Testis (tissue), 2 donors: ENCODE measurements around the gene GDPD3.

Source experiments
- CTCF ChIP-seq, 3 experiments: fragments of 450-650 bp in 2 of 3; fragments of 200-600 bp in 1 of 3; sonication (generic) in 1 of 3; IDR thresholded peaks; one replicate each; pipeline ENCODE4 v1.5.1; 2016 to 2019; ENCODE audit warnings: antibody characterized with exemption in 3 of 3, mild to moderate bottlenecking in 2 of 3, moderate library complexity in 1 of 3
- POLR2A ChIP-seq: fragments of 450-650 bp; IDR thresholded peaks from one replicate; pipeline ENCODE4 v1.6.1; 2017; ENCODE audit warnings: antibody characterized with exemption, mild to moderate bottlenecking, moderate library complexity

DNA sequence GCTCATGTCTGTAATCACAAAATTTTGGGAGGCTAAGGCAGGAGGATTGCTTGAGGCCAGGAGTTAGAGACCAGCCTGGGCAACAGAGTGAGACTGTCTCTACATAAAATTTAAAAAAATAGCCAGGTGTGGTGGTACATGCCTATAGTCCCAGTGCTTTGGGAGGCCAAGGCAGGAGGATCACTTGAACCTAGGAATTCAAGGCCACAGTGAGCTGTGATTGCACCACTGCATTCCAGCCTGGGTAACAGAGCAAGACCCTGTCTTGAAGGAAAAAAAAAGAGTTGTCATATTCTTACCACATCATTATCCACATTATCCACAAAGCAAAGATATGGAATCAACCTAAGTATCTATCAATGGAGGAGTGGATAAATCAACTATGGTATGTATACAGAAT lies 30.7 kb upstream of the GDPD3 start:
- TF ChIP-seq CTCF (IDR thresholded peaks at IDR 0.05) (no peak), POLR2A (no peak)
